HG03565 (cell line): ENCODE results near the gene FILIP1L.
A peak's percentile ranks its signal among the peaks of the same experiment; 100 is the strongest.

ENCODE experiments used
- ATAC-seq: cut with Tn5 transposase; IDR thresholded peaks from one replicate; pipeline ENCODE4 v1.9.1; 2021; ENCODE audit warnings: mild to moderate bottlenecking, moderate library complexity; ENCODE audit not compliant: unreplicated experiment

FILIP1L gene

DNA sequence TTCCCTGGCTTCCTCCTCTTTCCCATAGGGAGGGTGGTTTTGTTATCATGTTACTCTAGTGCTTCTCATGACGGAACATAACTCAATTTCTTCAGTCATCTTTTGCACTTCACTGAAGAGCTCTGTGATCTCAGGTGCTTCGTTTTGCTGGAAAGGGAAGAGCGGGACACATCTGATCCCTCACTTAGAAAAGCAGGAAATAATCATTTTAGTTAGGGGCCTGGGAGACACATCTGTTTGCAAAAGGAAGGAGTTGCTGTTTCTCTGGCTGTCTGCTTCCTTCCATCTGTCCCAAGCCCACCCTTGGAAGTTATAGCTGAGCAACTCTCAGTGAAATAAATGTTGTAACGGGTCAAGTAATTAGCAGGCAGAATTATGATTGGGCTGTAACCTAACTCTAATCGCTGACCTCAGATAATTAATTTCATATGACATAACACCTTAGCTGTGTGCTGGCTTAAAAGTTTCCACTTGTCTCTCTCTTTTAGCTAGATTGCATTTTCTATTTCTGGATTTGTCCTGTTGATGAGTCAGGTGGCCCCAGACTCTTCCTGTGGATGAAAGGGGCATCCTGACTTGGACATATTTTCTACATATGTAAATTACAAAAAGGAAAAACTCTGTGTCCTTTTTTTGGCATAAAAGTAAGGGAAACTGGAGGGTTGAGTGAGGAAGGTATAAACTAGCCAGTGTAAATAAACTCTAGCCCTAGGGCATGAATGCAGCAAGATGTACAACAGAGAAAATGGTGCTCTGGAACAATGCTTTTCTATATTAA lies 11.0 kb upstream of the FILIP1L start:
- no peak for ATAC-seq

DNA sequence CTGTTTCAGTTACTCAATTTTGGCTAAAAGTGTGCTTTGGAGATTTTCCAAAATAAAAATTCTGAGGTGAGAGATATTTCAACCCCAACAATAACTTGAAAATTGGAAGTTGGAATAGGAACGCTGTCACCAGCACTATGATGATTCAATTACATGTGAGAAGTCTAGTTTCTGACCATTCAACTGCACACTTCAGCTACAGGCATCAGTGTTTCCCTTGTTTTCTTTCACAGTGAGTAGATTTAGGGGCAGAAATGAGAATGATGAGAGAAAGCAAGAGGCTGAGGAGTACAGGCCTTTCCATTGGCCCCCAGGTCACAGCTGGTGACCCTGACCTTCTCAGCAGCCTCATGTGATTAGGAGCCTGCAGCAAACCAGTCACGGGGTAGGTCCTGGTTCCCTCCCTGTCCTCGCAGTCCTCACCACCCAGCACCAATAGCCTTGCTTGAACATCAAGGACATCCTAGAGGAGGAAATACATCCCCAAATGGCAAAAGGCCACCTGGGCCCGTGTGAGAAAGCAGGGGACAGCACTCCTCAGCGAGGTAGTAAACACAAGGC lies 10.0 kb upstream of the FILIP1L start:
- no peak for ATAC-seq

DNA sequence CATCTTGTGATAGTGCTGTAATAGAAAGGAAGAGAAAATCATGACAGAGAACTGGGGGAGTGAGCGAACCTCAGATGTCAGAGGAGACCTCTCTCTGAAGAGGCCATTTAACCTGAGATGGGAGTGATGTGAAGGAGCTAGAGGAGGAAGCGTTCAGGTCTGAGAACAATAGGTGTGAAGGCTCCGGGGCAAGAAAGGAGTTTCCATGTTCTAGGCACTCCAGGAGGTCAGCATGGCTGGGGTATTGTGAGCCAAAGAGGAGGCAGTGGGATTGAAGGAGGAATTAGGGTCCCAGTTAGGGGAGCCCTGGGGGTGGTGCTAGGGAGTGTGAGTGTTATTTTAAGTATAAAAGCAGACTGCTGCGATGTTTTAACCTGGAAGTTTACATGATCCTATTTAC lies 8.8 kb upstream of the FILIP1L start:
- ATAC-seq, result no peak

DNA sequence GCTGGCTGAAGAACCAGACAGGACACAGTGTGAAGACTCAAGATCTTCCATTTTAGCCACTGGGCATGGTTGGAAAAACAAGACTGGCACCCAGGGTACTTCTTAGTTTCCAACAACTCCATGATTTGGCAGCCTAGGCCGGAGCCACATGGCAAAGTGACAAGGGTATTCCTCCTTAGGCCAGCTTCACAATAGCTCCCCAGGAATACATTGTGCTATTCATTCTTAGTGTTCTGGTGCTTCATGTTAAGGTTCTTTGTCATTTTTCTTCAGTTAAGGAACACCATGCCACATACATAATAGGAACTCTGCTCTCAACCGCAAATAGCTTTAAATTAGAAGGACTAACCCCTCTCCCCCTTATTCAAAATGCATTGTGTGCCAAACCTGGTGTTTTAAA lies 8.0 kb upstream of the FILIP1L start:
- no peak for ATAC-seq

DNA sequence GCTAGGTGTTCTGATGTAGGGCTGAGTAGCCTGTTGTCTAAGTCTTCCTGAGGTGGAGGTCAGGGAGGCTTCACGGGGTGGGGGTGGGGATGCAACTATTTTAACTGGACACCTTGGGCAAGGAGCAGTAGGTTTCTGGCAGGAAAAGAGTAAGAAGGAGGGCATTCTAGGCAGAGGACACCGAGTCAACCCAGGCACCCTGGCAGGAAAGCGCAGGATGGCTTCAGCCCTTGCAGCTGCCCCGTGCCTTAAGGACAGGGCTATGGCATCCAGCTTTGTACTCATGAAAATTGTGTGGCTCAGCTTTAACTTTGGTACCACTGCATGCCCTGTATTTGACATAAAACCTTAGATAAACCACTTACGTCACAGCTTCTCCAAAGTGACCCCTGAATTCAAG lies 6.4 kb upstream of the FILIP1L start:
- ATAC-seq, result no peak

DNA sequence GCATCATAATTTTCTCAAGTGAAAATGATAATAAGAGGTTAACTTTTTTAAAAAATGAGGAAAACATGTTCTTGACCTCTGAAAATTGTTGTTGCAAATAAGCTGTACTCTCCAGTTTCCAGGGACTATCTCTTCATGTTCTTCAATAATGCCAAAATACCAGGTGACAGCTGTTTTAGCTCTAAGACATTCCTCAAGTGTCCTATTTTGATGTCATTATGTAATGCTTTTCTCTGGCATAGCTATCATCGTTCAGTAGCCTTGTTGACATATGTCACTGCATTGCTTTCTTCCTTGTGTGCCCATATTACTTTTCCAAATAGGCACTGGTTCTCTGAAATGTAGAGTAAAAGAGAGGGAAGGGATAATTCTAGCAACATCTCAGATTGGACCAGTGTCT lies 5.7 kb upstream of the FILIP1L start:
- no peak for ATAC-seq

DNA sequence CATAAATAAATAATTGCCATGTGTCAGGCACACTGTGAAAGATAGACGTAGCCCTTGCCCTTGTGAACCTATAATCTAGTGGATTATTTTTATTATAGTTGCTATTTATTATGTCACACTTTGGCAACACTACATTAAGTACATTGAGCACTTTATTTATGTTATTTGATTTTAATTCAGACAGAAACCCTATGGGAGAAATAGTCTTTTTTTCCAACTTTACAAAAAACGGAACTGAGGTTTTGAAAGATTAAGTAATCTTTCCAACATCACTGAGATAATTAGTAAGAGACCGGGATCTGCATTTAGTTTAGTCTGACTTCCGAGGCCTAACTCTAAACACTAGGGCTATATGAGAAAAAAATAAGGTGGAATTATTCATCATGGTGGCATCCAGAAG lies 2.8 kb upstream of the FILIP1L start:
- no peak for ATAC-seq

DNA sequence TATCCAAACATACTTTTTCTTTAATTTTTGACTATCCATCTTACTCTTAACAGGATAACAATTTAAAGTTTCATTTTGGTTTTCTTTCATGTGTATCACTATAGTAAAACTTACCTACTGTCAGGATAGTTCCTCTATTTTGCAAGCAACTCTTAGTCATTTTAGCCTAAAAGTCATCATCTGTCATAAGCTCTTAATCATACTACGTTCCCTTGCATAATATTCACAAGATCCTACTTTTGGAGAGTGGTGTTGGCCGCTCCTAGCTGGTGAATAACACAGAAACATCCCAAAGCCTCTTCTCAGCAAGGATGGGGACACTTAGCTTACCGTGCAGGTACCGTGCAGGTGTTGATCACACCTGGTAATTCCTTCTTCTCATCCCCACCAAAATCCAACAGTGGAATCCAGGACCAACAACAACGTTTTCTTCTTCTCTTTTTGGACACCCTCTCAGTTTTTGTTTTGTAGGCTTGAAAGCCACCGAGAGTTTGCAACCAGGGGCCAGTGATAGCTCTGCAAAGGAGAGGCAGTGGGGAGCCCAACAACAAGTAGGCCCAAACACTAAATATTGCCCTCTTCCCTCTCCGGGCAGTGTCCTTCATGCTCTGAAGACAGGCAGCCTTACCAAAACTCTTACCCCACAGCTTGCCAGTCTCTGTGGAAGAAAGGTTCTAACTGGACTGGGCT lies 433 bp downstream of the FILIP1L start:
- ATAC-seq, result no peak

DNA sequence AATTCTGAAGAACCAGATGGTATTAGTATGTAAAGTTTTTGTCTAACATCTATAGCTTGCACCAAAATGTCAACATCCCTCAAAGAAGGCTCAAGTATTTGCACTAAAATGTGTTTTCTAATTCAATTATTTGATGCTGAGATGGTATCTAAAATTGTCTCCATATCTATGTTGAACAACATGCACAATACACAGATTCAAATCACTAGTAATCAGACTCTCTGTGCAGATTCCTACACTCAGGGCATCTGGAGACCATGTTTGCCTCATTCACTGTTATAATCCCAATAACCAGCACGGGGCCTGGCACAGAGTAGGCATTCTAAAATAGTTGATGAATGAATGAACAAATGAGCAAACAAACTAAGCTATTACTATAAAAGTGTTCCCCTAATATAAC lies 2.6 kb downstream of the FILIP1L start:
- ATAC-seq, result no peak

DNA sequence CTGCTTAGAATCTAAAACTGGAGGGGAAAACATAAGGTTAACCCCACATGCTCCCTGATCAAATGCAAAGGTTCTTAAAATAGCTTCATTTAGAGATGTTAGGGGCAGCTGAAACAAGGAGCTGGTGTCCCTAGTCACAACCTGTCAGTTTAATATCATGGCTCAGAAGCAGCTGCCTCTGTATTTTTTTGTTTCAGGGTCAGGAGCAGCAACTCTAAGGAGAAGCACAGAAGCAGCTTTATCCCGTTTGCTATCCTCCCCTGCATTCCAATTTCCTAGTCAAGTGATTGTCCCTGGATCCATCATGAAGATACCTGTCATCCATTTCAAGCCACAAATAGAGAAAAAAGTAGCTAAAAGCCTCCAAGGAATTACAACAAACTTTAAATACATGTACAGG lies 4.1 kb downstream of the FILIP1L start:
- ATAC-seq, result no peak

DNA sequence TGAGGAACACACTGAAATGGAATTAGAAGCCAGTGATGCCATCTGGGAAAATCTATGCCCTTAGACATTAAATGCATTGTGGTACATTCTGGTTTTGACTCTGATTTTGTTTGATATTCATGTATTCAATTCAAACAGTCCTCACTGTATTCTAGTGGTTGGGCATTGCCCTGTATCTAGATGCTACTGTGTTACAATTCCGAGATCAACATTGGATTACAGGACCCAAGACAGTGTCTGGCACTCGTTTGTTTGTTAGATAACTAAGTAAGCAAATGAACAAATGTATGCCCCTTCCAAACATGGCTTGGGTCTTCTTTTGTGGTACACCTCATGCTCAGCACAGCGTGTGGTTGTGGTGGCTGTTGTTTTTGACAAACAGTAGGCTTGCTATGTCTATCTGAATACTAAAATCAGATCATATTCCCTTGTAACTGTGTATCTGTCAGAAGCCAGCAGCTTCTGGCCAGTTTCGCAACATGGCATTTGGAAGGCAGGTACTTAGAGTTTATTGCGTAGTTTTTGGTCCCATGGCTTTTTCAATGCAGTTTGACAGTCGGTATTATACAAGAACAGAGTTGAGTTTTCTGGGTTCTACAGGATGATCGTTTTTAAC lies 5.7 kb downstream of the FILIP1L start:
- no peak for ATAC-seq

DNA sequence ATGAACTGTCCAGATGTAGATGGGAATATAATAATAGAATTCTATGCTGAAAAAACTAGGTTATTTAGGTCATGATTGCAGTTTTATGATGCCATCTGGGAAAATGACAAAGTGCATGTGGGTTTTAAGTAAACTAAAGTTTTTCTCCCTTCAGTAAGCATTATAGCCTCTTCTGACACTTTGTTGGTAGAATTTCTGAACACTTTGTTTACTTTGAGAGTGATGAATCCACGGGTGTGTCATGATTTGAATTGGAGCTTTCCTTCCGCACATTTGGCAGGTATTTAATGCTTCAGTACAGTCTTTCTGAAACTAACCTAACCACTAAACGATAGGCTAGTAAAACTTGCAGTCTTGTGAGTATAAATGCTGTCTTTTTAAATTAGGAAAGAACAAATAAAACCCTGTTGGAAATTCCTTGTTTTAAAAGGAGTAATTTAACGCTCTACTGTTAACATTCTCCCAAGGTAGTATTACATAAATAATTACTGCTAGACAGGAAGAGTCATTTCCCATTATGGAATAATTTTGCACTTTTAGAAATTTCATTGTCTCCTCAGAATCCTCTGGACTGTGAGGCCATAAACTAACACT lies 7.0 kb downstream of the FILIP1L start:
- ATAC-seq, result no peak

DNA sequence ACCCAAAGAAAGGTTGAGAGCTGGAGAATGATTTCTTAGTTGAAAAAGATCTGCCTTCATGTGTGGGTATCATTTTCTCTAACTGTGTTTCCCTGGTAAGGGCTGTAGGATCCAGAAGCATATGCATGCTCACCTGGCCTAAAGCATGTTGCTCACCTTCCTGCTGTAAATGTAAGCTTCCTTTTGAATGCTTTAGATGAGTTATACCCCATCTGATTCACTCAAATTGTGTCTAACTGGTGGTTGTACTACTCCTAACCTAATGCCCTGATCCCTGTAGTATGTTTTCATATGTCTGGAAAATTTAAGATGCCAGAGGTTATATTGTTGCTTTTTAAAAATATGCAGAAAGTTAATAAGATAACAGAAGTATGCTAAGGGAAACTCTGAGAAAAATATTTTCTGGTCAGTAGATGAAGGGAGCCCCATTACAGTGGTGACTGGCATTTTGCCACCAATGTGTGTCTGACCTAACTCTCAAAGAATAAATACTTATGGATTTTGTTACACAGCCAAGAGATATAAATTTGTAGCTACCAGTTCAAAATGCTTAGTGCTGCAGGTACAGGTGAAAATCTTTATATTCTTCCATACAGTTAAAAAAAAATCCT lies 7.7 kb downstream of the FILIP1L start:
- ATAC-seq, result no peak

DNA sequence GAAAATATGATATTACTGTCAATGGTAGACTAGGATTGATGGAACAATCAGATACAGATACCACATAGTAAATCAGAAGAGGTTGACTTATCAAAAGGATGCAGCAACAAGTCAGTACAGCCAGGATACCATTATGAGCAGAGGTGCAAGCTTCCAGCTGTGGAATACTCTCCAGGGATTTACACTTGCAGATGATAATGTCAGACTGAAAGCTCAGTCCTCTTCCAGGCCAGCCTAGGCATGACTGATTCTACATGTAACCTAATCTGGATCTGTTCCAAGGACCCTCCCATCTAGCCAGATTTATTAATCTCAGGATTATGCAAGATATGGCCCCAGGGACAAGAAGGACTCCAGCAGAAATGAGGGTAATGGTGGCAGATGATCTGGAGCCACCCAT lies 8.2 kb downstream of the FILIP1L start:
- no peak for ATAC-seq

DNA sequence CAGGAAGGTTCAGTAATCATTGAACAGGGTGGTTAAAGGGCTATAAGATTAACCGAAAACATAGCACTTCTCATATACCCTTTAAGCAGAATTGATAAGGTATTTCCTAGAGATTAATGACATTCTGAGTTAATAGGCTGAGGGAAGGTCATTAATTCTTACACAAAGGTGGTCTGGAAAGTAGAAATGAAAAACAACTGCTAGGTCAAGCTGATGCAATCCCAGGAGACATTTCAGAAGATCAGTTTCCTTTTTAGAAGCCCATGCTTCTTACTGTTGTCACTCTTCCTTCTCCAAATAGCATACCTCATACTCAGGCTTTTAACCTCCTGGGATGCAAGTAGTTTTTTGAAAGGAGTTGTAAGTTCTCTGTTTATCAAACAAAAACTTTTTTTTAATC lies 8.8 kb downstream of the FILIP1L start:
- no peak for ATAC-seq

DNA sequence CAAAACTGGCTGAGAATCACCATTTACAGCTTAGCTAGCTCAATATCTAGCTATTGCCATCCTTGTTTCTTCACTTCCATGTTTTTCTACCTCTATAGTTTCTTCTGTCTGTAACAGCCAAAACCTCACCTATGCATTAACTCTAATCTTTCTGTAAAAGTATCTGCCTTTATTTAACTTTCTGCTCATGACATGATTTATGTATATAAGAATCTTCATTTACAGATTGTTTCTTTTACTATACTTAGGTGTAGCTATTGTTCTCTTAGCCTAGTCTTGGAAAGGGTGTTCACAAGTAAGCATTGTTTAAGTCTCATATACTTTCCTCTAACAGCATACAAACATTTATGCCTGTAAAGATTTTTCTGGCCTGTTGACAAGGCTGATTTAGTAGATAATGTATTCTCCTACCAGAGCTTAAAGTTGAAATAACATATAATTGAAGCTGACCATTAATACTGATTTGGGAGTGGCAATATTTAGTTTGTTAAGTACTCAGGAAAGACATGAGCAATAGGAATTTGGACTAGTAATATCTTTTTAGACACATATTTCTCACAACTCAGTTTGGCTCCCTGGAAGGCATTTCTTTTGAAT lies 9.4 kb downstream of the FILIP1L start:
- ATAC-seq, result no peak

DNA sequence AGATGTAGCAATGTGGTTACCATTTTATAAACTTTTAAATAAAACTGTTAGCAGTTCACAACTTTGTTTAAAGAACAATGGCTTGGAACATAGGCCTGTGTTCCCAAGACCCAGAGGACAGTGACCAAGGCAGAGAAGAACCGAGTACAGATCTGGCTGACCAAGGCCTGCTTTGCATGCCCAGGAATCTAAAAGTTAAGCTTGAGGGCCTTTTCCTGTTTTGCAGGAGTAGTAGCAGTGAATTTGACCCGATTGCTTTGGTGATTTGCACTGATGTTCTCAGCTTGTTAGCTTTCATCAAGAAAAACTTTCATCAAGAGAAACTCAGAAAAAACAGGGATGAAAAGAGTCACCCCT lies 9.9 kb downstream of the FILIP1L start:
- peak; percentile 18 for ATAC-seq

DNA sequence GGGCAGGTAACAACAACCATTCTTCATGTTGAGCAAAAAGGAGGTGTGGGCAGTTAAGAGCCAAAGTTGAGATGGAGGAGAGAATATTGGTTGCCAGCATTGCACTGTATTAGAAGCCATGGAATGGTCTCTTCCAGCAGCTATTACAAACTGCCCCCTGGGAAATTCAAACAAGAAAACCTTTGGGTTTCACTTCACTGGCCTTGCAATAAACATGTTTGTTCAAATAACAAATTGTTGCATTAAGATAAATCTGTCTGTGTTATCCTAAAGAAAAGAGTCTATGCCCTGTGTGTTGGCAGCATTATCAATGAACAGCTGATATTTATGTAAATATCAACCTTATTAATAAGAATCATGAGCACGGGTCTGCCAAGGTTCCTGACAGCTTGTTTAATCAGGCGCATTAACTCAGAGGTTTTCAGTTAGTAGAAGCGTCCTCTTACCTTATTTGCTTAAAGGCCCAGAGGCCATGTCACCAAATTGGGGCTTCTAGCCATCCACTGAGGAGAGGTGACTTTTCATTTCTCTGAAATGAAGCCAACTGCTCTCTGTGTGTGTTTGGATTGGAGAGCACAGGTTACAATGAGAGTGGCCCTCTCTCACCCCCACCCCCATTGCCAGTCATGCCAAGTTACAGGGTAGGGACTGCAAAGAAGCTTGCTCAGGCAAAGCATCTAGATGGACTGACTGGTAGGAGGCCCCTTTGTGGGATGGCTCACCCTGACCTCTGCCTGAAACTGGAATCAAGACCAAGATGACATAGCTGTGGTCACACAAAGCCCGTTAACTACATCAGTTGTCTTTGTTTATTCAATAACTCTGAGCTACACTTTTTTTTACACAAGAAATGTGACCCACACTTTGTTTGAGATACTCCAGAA lies 10.5 kb downstream of the FILIP1L start:
- ATAC-seq, result peak; percentile 76

DNA sequence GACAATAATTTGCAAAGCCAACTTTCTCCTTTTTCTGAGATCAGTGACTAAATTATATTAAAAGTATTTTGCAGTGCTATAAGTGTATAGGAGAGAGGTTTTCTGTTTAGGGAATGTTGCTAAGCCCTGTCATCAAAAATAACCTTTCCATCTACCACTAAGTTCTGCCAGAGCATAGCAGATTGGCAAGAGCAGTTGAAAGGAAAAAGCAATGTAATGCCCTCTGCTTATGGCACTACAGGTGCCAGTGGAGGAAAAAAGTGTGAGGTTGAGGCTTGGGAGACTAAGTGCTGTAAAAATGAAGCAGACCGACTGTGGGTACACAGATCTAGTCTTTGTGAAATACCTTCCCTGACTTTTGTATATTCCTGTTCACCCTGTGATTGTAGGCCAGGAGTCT lies 11.5 kb downstream of the FILIP1L start:
- no peak for ATAC-seq

DNA sequence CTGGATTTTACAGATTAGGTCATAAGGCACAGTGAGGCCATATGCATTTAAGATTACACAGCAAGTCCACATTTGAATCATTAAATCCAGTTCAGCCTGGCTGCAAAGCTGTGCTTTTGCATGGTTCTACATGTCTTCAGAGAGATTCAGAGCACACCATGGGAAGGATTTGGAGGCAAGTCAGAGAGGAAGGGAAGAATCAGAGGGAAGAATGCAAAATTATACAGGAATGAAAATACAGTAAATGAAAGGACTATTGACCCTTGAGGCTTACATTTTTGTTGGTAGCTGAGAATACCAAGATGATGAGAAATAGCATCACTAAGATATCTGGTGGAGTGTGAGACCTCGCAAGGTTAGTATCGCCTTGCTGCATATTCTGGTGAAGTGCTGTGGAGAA lies 13.9 kb downstream of the FILIP1L start:
- ATAC-seq, result no peak
